Activated CD4-positive, alpha-beta T cell treated with anti-CD3 and anti-CD28 coated beads for 1 hour (primary cell): ENCODE measurements around the gene BCAR1.
"Not testable (repeated sequence)": the region's sequence is repeated elsewhere in the genome, so short reads cannot be mapped to it uniquely, and the experiment has no call there.

ENCODE experiments used
- DNase-seq: peaks from one replicate; pipeline ENCODE4 v3.0.0-alpha.2; 2020

Gene BCAR1

DNA sequence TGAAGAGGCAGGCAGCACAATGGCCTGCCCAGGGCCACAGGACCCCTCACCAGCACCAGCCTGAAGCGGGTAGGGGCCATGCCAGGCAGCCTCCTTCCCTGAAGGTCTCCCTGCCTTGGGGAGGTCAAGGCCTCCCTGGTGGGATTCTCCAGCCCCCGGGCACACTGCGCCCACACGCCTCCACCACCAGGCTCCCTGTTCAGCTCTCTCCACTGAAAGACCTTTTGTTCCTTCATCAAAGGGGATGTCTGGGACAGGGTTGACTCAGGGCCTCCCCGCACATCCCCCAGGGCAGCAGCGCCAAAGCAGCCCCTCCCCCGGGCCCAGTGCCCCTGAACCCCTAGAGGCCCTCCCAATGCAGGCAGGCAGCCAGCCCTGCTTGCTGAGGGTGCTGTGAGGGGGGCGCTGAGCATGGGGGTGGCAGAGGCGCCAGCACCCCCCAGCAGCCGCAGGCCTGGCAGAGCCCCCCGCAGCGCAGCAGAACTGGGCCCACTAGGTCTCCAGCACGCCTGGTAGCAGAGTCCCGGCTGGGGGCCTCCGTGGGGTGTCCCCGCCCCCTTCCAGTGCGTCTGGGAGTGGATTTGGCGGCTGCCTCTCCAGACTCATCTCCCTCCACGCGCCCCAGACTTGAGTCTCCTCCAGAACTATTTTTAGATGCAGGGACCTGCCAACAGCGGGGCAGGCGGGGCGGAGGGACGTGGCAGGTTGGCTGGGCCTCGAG lies 13.1 kb downstream of the BCAR1 start:
- no peak for DNase-seq

- DNase-seq, result no peak
Observed at GRCh38 chr16:75237398-75238131, 13.9 kb downstream of the BCAR1 start.

DNA sequence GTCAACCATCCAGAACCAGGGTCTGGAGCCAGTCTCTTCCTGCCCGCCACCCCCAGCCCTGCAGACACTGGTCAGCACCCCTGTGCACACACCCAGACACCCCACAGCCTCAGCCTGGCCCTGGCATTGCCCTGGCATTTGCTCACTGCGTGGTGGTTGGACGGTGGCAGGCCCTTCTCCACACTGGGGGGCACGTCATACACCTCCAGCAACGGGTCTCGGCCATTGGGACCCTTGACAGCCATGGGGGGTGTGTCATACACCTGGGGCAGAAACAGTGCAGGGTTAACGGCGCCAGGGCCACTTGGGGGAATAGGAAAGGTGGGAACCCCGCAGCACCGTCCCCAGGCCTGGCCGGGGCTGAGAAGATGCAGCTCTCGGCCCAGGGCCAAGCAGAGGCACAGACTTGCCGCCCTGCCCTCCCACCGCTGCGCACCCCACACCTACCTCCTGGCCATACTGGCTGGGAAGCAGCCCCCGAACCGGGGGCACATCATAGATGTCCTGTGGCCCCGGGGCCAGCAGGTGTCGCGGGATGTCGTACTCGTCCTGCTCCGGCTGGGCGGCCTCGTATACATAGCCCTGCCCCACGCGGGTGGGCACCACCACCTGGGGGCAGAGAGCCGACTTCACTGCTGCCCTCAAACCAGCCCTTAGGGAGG lies 14.6 kb downstream of the BCAR1 start:
- DNase-seq, result no peak

- DNase-seq, result no peak
Observed at GRCh38 chr16:75236232-75236631, 15.2 kb downstream of the BCAR1 start.

DNA sequence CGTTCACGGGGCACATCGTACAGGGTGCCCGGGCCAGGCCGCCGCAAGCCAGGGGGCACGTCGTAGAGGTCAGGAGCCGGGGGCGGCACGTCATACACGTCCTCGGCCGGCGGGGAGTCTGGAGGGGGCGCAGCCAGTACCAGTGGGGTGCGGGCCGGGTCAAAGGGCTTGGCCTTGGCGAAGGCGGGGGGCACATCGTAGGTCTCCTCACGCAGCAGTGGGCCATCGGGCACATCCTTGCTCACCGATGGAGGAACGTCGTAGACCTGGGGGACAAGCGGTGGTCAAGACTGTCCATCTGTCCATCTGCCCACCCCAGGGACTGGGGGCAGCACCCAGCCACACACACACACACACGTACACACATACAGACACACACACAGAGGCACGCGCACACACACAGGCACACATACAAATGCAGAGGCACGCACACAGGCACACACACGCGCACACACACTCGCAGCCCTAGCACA lies 15.7 kb downstream of the BCAR1 start:
- no peak for DNase-seq

GRCh38 chr16:75234856-75235696 lies 16.3 kb downstream of the BCAR1 start:
- no peak for DNase-seq

GRCh38 chr16:75233611-75233938 lies 17.8 kb downstream of the BCAR1 start:
- no peak for DNase-seq

GRCh38 chr16:75231570-75231969 lies 19.9 kb downstream of the BCAR1 start:
- no peak for DNase-seq

- DNase-seq, result no peak
Observed at GRCh38 chr16:75230471-75231110, 20.8 kb downstream of the BCAR1 start.

DNA sequence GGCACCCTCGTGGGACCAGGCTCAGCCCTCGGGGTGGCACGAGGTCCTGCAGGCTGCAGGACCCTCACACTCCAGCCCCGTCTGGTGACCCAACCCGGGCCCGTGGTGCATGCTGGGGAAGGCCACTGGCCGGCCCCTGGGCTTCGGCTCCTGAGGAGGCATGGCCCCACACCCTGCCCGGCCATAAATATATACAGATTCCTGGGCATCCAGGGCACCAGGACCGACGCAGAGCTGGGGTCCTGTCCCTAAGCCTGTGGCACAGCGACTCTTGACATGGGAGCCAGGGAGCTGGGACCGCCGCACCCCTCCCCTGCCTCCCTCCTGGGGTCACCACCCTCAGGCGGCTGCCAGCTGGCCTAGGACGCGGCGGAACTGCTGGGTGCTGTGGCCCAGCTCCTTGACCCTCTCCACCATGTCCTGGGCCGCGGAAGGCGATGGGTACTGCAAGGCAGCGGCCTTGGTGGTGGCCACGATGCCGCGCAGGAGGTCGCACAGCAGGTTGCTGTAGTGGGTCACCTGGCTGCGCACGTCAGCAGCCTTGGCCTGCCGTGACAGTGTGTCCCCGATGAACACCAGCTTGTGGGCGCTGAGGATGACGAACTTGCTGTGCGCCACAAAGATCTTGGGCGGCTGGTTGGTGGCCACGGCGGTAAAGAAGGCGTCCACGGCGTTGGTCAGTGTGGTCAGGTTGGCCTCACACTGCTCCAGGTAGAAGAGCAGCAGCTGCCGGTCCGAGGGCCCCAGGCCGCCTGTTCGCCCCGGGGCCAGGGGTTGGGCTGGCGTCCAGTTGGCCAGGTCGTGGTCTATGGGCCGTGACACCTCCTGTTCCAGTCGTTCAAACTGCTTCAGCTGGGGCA lies 22.0 kb downstream of the BCAR1 start:
- no peak for DNase-seq

- DNase-seq, result no peak
Observed at GRCh38 chr16:75228143-75228976, 23.1 kb downstream of the BCAR1 start.

GRCh38 chr16:75227361-75228142 lies 23.9 kb downstream of the BCAR1 start:
- DNase-seq, result no peak

GRCh38 chr16:75226550-75227360 lies 24.7 kb downstream of the BCAR1 start:
- no peak for DNase-seq

- no peak for DNase-seq
Observed at GRCh38 chr16:75225678-75226515, 25.5 kb downstream of the BCAR1 start.

DNA sequence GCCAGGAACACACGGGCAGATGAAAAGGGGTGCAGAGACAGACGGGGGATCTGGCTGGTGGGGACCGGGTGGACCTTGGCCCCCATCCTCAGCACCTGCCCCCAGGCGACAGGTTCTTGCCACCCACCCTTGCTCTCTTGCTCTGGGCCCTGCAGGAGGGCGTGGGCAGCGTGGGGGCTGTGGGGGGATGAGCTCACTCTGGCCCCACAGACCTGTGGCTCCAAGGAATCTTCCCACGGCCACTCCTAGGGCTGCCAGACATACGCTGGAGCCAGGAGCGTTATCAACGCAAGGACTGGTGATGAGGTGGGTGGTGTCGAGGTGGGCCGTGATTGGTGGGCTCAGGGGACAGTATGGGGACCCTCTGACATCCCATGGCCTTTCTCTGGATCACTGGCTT lies 26.3 kb downstream of the BCAR1 start:
- DNase-seq, result no peak

DNA sequence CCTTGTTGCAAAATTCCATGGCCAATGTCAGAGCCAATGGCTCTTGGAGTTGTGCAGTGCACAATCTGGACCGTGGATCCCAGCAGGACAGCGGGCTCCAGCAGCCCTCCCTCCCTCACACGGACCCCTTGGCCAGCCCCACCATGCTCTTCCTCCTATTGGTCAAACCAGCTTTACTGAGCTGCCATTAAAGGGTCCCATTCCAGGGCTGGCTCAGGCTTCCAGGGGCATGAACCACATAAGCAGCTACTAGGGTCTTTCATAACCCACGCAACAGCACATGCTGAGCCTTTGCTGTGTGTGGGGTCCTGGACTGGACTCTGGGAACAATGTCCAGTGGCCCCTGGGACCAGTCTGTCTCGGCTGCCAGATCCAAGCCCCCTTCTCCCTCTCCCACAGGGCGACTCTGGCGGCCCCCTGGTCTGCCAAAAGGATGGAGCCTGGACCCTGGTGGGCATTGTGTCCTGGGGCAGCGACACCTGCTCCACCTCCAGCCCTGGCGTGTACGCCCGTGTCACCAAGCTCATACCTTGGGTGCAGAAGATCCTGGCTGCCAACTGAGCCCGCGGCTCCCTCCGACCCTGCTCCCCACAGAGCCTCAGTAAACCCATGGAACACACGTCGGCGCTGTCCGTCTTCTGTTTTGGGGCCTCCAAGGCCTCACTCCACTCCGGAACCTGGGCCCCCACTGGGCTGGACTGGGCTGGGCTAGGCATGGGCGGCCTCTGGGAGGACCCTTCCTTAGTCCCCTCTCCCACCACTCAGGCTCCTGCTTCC lies 26.9 kb downstream of the BCAR1 start:
- DNase-seq, result no peak

DNA sequence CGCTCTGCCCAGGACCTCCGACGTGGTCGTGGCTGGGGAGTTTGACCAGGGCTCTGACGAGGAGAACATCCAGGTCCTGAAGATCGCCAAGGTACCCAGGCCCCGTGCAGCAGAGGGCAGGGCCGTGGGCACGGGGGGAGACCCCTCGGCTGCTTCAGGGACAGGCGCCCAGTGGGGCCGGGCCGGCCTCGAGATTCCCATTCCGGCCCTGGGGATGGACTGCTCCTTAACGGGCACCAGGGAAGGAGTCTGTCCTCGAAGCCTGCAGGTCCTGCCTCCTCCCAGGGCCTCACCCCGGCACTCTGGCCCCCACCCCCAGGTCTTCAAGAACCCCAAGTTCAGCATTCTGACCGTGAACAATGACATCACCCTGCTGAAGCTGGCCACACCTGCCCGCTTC lies 28.3 kb downstream of the BCAR1 start:
- DNase-seq, result not testable (repeated sequence)
